ENCODE measurements around the gene UBR2.

The UBR2 gene

GRCh38 chr6:42563697-42564505, at the start of gene UBR2:
Gene UBR2 (plus strand): TSS chr6:42564029. CDS start chr6:42564320, 291 bp downstream.
- DNase-seq: peak; percentile 98

- no peak for DNase-seq
Measured at GRCh38 chr6:42514745-42515144, 49.1 kb upstream of the UBR2 start.

DNA sequence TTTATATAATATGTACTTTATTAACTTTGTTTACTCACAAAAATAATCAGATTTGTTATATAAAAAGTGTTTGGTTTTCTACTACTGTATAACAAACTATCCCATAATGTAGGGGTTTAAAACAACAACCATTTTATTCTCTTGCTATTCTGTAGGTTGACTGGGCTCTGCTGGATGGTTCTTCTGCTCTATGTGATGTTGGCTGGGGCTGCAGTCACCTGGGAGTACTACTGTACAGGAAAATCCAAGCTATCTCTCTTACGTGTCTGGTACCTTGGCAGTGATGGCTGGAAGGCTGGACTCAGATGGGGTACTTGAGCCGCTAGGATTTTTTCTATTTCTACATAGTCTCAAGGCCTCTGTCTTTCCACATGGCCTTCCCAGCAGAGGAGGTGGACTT, 44.0 kb upstream of the UBR2 start:
- no peak for DNase-seq

DNA sequence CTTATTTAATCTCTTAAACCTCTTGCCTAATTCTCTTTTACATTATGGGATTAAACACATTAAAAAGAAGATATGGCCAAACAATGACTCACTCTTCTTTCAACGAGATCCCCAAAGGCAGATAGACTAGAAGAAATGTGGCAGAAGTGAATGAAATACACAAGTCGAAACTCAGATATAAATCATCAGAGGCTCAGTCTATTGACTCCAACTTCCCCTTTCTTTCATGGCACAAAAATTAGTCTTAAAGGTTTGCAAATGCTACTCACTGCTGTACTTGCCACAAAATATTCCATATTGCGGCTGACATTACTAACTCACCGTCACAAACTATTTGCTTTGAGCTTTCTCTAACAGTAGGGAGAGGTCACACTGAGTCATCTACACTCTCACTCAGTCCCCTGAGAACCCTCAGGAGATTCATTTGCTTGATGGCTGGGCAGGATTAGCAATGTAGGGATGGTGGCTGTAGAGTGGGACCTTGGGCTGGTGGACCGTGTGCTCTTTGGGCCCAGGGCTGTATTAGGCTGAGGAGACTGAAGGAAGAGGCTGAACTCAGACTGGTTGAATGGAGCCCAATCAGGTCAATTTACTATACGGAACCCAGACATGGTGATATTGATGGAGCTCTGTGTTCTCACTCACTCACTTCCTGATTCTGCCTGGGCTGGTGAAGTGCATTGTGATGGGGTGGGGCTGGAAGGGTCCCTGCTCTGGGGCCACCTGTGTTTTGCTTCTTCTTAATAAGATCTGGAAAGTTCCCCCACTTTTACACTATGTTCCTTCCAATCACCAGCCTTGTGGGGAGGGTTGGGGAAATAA, 42.8 kb upstream of the UBR2 start:
- no peak for DNase-seq

DNA sequence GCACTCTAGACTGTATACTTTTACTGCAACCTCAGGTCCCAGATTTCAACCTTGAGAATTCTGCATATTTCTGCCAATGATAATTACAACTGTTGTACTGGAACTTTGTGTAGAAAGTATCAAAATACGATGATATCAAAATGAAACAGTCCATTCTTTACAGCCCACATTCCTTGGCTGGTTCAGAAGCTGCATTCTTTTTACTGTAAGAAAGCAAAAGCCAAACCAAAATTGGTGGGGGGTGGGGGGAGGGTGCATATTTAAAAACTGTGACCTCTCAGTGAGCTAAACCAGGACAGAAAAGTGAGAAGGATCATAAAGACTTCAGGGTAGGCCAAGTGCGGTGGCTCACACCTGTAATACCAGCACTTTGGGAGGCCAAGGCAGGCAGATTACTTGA, 41.8 kb upstream of the UBR2 start:
- DNase-seq: no peak

DNA sequence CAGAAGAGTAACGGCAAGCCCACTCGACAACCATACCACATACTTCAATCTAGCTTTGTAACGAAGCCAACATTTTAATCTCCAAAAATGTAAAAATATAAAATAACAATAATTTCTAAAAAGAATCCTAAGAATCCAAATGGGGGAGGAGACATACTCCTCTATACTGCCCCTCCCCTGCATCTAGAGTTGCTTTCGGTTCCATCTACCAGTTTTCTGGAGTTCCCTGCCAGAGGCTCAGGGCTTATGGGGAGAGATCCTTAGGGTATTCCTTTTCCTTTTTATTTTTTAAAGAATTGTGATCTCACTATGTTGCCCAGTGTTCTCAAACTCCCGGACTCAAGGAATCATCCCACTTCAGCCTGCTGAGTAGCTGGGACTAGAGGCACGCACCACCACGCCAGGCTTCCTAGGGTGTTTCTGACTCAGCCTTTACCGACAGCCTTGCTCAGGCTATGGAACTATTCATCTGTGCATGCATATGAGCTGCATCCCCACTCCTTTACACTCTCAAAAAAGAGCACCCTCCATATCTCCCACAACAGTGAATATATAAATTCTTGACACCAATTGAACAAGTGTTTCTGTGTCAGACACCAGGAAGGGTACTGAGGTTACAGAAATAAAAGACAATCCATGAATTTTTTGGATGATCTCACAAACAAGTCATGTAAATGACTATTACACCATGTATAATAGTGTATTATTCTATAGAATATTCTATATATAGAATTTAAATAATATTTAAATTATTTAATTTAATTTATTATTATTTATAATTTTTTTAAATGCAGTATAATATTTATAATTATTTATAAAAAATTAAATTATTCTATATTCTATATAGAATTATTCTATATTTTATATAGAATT, 40.7 kb upstream of the UBR2 start:
- DNase-seq: no peak

GRCh38 chr6:42525206-42525605, 38.6 kb upstream of the UBR2 start:
- no peak for DNase-seq

DNA sequence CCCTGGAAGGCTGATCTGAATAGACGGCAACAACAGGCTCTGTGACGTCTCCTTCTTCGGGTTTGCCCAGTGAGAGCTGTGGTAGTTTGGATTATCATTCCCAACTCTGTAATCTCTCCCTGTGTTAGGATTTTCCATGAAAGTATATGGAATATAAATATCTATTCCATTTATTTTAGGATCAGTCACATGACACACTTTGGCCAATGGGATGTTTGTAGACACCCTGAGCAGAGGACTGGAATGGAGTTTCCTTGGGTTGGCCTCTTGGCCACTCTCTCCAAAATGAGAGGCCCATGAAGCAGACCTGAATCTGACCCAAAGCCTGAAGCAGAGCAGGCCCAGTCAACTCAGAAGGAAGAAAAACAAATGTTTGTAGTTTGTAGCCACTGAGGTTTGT, 37.2 kb upstream of the UBR2 start:
- DNase-seq: no peak

DNA sequence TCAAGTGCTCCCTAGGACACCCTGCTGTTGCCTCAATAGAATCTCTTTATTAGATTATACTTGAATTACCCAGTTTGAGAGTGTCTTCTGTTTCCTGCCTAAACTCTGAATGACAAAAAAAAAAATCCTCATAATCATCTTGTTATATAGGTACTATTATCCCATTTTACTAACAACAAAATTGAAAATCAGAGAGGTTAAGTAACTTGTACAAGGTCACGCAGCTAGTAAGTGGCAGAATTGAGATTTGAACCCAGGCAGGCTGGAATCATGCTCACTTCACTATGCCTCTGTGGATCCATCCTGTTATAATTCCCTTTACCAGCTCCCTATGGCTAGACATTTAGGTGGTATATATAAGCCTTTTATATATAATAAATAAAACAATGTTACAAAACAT, 36.6 kb upstream of the UBR2 start:
- DNase-seq: no peak

- DNase-seq: no peak
Measured at GRCh38 chr6:42530296-42530695, 33.5 kb upstream of the UBR2 start.

- no peak for DNase-seq
Measured at GRCh38 chr6:42530751-42531150, 33.1 kb upstream of the UBR2 start.

DNA sequence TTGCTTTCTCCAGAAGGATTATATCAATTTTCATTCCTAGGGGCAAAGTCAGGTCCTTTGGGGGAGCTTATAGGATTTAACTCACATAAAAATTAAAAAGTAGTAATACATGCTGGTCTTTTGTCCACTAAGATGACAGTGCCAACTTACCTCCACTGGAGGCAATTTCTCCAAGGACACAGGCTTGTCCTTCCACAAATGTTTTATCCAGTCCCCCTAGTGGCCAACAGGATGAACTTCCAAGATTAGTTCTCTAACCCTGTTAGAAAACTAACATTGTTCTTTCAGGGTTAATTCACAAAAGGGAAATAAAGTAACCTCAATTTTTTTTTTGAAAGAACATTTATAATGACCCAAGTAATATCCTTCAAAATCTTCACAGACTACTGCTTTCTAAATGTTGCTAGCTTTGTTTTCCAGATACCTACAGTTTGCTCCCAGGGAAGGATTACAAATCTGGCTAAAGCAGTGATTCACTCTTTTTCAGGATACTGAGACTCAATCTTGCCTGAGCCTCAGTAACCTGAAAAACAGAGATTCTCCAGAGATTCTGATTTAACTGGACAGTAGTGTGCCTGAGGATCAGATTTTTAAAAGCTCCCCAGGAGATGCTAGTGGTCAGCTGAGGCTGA, 31.7 kb upstream of the UBR2 start:
- DNase-seq: no peak

DNA sequence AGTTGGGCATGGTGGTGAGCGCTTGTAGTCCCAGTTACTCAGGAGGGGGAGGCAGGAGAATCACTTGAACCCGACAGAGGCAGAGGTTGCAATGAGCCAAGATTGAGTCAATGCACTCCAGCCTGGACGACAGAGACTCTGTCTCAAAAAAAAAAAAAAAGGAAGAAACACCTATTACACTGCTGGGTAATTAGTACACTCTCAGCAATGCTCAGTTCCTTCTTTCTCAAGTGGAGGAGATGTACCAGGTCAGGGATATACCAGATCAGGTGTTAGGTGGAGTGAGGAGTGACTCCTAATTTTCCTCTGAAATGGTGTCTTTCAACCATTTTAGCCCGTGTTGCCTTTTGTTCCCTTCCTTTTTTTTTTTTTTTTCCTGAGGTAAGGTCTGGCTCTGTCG, 30.0 kb upstream of the UBR2 start:
- DNase-seq: no peak

GRCh38 chr6:42537536-42537935, 26.3 kb upstream of the UBR2 start:
- DNase-seq: no peak

DNA sequence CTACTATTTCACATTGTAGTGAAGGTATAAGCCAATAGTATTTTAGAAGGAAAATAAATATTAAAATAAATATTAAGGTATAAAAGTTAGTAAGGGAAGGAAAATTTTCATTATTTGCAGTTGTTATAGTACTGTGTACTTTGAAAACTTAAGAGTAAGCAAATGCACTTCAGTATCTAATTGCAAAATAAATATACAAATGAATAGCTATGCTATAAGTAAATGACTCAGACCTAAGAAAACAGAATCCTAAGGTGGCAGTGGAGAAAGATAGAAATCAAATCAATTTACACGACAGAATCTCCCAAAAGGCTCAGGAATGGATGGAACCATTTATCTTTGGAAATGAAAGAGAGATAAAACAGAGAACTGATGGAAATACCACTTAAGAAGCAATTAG, 24.7 kb upstream of the UBR2 start:
- DNase-seq: no peak

DNA sequence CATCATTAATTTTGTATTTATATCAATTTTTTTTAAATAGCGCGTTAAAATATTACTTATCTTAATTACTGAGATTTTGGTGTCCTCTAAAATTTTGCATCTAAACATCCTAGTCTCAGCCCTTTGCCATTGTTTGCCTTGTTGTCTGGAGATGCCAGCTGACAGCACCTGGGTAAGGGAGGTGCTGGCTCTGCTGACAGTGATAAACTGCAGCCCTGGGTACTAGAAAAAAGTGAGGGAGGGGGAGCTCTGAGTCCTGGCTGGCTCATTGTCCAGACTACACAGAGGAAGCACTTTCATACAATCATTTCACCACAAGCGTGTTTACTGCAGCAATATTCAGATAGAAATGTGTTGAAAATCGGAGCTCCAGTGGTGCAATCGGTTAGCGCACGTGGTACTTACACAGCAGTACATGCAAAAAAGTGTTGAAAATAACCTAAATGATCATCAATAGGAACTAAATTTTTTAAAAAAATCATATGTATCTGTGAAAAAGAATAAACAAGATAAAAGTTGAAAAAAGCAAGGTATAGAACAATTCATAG, 18.5 kb upstream of the UBR2 start:
- DNase-seq: no peak

- DNase-seq: peak; percentile 68
Measured at GRCh38 chr6:42547407-42548329, 16.2 kb upstream of the UBR2 start.

GRCh38 chr6:42550277-42550676, 13.6 kb upstream of the UBR2 start:
- no peak for DNase-seq

DNA sequence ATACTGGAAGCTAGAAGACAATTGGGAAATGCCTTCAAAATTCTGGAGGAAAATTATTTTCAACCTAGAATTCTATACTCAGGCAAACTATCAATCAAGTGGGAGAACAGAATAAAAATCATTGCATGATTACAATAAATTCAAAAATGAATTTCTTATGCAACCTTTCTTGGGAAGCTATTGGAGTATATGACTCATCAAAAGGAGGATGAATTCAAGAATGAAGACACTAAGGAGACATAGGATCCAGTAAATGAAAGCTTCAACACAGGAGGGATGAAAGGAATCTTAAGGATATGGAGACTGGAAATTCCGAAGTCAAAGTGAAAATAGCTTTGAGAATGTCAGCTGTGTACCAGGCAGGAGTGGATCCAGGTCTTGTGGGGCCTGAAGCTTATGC, 12.6 kb upstream of the UBR2 start:
- DNase-seq: peak; percentile 51

DNA sequence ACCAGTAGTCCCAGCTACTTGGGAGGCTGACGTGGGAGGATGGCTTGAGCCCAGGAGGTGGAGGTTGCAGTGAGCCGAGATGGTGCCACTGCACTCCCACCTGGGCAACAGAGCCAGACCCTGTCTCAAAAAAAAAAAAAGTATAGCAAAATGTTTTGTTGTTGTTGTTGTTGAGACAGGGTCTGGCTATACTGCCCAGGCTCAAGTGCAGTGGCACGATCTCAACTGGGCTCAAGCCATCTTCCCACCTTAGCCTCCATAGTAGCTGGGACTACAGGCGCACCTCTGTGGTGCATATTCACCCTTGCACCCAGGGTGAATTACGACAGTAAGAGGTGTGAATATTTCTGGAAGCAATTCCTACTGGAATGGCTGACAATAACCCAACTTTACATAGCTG, 11.4 kb upstream of the UBR2 start:
- no peak for DNase-seq

All from NCI-H226 (cell line).